Activated CD4-positive, alpha-beta T cell treated with anti-CD3 and anti-CD28 coated beads for 24 hours (primary cell): ENCODE results near the gene IGFL1.
"Not testable (repeated sequence)": the region's sequence is repeated elsewhere in the genome, so short reads cannot be mapped to it uniquely, and the experiment has no call there.

Experiments
- DNase-seq, 2 donors: peaks; one replicate each; pipeline ENCODE4 v3.0.0-alpha.2; 2020; ENCODE audit warnings: low read depth in 2 of 2

The IGFL1 gene

DNA sequence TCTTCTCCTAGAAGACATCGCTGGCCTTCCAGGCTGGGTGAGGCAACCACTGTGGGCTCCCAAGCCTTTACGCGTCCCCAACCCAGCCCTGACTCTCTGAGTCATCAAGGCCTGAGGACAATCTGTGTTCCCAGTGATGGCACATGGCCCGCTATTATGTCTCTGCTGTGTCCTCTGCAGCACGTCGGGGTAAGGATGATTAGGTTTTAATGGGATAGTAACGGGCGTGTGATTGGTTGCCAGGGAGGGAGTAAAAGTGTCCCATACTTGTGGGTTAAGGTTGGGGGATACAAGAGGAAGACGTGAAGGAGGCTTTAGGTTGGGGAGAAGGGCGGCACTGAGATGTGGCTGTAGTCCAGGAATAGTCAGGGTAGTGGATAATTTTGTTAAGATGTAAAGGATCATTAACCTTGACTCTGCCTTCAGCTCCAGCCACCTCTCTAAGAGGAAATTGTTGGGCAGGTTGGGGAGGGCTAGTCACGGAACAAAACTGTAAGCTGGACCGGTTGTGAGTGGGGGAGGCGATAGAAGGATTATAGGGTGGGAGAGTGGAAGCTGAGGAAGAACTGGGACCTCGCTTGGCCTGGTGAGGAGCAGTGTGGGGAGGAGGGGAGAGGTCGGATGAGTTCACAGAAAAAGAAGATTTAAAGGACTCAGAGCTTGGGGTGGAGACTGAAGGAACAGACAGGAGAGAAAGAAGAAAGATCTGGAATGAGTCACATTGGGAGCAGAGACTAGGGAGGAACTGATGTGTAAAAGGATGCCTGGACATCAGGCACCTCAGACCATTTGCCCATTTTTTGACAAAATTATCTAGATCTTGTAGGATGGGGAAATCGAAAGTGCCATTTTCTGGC, 27.9 kb upstream of the IGFL1 start:
- no peak for DNase-seq

DNA sequence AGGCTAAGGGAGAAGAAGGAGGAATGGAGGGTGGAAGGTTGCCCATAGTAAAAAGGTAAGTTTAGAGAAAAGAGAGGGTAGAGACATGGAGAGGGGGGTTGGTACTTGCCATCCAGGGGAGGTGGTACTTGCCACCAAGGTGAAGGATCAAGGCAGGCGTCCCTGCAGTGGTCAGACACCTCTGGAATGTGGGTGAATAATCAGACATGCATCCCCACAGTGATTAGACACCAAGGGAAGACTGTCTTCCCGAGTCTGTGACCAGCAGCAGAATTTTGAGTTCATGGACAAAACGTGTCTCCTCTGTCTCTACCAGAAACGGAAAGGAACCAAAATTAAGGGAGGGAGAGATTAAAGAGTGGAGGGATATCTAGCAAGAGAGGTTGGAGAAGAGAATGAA, 27.1 kb upstream of the IGFL1 start:
- no peak for DNase-seq

DNA sequence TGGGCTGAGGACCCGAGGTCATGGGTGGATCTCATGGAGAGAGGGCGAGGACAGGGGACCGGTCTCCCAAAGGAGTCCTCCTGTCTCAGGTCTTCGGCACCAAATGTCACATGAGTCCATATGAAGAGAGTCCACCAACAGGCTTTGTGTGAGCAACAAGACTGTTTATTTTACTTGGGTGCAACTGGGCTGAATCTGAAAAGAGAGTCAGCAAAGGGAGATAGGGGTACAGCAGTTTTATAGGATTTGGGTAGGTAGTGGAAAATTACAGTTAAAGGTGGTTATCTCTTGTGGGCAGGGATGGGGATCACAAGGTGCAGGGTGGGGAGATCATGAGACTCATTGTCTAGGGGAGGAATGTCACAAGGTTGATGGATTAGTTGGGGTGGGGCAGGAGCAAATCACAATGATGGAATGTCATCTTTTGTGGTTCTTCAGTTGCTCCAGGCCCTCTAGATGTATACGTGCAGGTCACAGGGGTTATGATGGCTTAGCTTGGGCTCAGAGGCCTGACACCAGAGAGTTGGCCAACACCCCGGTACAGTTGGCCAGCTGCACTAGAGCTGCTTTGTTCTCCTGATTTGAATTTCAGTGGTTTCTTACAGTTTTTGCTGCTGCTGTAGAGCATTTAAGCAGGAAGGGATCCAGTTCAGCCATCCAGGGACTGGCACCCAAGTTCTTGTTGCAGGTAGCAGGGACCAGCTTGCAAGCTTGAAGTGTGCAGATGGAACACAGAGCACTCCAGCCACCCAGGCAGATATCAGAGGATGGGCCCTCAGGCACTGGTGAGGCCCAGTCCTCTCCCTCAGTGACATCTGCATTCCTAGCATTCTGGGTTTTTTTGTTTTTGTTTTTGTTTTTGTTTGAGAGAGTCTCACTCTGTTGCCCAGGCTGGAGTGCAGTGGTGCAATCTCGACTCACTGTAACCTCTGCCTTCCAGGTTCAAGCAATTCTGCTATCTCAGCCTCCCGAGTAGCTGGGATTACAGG, 26.4 kb upstream of the IGFL1 start:
- DNase-seq = no peak

DNA sequence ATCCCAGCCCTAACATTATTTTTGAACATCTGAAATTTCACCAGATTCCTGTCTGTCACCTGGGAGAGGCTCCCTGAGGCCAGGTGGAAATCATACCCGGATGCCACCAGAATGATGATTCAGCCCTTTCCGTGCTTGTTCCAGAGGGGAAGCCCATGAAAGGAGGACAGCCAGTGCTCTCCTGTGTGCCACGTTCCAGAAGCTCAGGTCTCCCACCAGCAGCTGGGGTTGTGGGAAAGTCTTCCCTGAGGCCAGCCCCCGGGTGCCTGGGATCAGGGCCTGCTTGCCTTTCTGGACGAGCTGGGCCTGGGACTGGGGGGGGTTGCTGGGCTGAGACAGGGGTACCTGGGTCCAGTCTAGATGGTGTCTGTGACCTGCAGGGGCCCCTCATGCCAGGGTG, 25.5 kb upstream of the IGFL1 start:
- DNase-seq = no peak

DNA sequence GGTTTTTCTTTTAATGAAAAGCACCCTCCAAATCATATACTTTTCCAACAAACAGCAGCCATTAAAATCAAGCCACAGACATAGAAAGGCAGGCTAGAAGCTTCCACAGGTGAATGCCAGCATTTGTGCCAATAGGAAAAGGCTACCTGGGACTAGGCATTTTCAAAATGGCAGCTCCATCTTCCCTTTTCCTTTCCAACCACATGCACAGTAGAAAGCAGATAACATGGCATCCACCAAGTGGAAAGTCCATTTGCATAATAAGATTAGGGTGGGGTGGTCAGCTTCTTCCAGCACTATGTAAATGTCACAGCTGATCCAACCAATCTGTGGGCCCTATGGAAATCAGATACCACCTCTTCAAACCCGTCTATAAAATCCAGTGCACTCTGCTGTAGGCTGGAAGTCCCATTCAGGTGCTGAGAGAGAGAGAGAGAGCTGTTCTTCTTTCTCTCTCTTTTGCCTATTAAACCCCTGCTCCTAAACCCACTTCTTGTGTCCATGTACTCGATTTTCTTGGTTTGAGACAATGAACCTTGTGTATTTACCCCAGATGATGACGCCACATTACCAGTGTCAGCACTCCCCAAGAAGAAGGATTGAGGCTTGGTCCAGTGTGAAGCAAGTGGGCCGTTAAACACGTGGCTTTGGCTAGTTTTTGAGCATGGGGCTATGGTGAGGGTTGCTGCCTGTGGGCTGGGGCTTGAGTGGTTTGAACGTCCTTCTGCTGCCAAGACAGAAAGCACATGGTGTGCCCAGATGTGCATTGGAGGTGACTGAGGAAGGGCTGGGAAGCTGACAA, 24.2 kb upstream of the IGFL1 start:
- DNase-seq = no peak

DNA sequence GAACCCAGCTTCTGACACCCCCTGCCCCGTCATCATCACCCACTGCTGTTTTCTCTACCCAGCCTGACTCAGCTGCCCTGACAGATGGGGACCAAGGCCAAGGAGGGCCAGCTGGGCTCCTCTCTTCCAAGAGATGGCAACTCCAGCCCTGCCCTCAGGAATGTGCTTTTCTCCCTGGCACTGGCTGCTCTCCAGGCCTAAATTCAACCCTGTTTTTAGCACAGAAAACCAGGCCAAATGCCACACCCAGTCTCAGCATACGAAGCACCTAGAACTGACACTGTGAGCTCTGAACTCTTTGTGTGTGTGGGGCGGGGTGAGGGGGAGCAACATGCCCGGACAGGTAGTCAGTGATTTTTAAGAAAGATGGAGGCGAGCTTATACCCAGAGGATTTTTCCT, 23.4 kb upstream of the IGFL1 start:
- no peak for DNase-seq

DNA sequence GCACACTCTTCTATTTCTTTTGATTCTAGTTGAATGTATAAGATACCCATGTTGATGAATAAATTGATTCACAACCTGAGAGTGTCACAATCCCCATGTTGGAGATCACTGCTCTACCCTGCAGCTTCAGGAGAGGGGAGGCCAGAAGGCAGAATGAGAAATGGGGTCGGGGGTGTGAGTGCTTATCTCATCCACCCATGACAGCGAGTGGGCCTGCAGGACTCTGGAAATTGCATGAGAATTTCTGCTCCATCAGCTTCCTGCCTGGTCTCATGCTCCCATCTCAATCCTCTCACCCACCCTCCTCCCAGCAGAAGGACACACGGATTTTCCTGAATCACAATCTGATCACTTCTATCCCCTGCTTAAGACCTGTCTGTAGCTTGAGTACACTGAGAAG, 22.9 kb upstream of the IGFL1 start:
- no peak for DNase-seq

DNA sequence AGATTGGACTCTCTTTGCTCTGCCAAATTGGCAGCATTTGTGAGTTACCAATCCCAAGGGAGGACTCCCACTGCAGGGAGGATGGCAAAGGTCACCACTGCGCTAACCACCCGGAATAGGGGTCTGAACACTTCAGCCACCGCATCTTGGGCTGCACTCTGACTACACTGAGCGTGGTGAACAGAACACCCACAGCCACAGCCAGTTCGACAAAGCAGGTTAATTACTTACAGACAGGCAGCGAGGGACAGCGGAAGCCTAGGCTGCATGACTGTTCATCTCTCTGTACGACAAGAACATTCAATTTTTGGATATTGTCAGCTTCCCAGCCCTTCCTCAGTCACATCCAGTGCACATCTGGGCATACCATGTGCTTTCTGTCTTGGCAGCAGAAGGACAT, 21.7 kb upstream of the IGFL1 start:
- not testable (repeated sequence) for DNase-seq

DNA sequence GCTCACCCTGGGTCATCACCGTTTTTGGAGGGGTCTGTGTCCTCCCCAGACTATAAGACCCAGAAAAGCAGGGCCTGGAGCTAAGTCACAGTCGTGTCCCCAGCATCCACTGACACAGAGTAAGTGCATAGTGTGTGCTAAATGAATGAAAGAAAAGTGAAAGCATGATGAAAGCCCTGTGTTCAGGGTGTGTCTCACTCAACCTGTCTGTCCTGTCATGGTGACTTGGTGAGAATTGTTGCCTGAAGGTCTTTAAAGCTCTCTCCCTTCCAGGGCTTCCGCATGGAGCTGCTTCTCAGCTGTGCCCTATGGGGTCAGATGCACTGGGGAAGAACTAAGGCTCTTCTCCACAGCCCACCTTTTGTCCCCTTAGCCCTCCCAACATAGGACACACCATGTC, 20.5 kb upstream of the IGFL1 start:
- DNase-seq = no peak

DNA sequence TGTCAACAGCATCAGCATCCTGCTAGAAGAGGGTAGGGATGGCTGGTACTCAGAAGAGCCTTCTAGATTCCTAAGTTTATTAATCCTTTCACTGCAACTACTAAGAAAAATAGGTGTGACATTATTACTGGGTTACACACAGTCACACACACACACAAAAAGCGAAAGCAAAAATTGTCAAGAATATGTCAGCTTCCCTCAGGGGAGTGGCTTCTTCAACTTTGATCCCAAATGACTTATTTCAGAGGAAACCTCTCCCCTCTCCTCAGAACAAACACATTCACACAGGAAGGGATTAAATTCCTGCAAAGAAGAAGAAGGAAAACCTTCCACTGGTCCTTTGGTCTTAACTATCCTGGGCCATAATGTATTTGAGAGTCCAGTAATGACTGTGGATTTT, 20.1 kb upstream of the IGFL1 start:
- no peak for DNase-seq

DNA sequence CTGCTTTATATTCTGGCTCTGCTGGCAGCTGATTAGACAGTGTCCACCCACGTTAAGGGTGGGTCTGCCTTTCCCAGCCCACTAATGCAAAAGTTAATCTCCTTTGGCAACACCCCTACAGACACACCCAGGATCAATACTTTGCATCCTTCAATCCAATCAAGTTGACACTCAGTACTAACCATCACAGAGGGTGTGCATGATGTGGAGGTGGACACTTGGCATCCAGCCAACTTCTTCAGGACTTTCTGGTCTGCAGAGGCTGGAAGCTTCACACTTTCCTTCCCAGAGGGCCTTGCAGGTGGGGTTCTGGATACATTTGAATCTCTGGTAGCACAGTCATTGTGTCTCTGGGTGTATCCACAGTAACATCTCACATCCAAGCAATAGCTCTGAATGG, 18.9 kb upstream of the IGFL1 start:
- DNase-seq = no peak

DNA sequence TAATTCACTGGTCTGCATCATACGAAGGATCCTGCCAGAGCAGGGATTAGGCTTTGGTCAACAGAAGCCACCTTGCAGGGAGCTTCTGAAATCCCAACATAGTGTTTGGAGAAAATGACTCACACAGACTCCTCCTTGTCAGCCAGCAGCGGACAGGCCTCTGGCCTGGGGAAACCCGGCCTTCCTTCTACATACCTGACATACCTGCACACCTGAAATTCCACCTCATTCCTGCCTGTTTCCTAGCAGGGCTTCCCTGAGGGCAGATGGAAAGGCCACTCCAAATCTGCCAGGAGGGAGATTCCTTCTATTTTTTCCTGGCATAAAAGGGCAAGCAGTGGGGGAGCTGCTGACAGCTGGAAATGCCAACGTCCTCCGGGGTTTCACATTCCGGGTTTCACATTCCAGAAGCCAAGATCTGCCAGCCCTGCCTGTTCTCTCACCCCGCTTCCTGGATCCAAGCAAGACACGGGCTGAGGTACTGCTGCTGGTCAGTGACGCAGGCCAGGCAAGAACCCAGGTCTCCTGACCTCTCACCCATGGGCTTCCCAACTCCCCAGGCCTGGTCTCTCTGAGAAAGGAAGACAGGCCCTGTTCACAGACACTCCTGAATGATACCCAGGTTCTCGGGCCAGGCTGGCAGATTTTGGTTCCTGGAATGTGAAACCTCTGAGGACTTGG, 18.2 kb upstream of the IGFL1 start:
- no peak for DNase-seq

DNA sequence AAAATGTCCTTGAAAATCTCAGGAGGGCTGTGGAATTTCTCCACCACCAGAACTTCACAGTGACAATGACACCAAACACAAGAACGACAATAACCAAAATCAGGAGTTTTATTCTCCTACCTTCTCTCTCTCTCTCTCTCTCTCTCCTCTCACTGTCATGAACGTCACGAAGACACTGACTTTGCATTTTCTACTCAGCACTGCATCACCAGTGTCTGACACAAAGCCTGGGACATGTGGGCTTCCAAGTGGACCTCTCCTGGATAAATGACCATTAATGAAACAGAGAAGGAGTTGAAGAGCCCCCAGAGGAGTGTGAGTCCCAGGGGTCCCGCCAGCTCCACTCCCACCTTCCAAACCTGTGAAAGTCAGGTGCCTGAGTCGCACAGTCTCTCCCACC, 16.9 kb upstream of the IGFL1 start:
- DNase-seq = not testable (repeated sequence)

DNA sequence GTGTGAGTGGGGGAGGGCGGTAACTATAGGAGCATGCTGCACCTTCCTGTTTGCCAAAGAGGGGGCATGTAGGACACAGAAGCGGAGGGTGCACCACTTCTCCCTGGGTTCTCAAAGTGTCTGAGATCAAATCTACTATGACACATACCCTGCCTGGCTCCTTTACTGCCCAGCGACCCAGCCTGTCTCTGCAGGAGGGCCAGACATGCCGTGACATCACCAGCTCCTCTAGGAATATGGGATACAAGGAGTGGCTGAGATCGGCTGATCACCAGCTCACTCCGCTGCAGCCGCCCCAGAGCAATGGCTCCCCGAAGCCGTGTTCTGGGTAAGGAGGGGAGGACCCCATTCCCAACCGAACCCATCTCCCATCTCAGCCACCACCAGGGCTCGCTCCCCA, 16.4 kb upstream of the IGFL1 start:
- no peak for DNase-seq

DNA sequence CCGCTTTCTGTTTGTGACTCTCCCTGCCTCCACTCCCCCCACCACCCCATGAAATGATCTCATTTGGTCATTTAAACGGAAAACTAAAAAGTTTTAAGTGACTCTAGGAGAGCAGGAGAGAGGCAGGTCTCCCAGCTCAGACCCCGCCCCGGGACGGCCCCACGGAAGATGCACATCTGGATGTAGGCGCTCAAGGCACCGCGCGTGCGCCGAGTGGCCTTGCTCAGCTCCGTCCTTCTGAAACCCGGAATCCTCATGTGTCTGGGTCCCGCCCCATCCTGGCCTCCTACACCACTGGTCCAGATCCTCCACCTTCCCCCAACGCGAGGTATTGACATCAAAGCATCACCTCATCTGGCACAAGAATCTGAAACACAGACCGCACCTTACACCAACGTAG, 15.7 kb upstream of the IGFL1 start:
- DNase-seq = no peak

DNA sequence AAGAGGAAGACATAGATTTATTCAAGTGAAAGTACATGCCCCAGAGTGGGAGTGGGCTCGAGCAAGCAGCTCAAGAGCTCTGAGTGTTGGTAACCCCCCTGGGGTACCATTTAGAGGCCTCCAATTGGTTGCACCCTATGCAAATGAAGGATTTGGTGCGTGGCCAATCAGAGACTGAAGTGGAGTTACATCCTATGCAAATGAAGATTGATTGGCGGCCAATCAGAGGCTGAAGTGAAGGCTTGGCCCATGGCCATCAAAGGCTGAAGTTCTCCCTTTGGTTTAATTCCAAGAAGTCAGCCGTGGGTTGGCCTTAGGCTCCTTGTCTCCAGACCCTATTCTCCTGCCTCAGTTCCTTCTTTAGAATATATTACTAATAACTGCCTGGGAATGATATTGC, 12.9 kb upstream of the IGFL1 start:
- DNase-seq = no peak

DNA sequence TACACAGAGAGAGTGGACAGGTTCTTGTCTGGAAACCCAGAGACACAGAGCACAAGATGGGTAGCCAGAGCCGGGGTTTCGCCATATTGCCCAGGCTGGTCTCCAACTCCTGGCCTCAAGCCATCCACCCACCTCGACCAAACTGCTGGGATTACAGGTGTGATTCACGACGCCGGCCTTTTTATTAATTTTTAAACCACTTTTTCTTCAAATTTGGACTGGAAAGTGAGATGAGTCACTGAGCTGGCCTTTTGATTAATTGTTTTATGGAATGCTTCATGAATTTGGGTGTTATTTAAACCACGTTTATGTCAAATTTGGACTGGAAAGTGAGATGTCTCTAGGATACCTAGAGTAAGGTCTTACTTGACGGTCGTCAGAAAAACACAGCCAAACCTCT, 12.1 kb upstream of the IGFL1 start:
- no peak for DNase-seq

DNA sequence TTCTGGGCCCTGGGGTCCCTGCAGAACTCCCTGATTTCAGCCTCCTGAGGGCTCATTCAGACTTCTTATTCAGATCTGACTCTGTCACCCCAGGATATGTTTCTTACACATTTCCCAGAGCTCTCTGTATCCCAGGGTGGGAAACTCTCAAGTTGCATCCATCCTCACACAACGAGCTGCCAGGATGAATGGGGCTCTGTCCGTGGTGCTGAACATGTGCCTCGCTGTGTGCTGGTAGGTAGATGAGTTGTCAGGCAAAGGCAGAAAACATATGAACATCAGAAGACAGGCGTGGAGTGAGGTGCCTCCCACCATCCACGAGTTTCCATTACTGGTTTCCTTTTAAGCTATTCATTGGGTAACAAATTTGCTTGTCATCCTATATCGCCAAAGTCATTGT, 11.4 kb upstream of the IGFL1 start:
- DNase-seq = peak; percentile 8 to 30

DNA sequence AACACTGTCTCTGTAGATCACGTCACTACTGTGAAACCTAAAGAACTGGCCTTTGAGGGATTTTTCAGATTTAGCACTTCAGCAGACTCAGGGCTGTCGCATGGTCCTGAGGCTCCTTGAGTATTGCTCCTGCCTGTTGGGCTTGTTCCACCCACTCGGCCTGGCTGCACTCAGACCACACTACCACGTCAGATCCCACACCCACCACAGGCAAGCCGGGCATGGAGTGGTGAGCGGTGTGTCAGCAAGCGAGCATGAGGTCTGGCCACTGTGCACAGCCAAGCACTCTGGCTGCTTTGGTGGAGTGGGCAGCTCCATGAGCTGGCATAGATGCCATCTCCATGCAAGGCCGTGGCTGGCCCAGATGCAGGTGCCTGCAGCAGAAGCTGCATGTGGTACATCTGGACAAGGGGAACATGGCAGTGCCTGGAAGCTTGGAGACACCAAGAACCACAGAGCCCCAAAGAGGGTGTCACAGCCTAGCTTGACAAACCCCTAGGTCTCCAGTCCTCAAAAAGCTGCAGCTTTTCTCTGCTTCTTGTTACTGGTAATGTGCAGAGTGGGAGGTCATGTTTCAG, 9.4 kb upstream of the IGFL1 start:
- no peak for DNase-seq

DNA sequence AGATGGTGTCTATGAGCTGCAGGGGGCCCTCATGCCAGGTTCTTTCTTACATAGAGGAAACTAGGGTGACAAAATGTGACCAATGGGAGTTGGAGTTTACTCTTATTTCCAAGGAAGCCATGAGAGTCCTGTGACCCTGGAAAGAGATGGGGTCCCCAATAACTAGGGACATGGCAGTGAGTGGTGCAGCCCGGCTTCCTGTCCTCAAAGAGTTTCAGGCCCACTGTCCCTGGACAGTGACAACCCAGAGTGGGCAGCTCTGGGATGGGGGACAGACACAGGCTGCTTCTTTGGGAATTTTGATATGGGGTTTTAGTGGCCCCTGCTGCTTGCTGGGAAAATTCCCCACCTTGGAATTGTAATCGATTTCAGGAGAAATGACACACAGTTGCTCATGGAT, 8.4 kb upstream of the IGFL1 start:
- DNase-seq = no peak

DNA sequence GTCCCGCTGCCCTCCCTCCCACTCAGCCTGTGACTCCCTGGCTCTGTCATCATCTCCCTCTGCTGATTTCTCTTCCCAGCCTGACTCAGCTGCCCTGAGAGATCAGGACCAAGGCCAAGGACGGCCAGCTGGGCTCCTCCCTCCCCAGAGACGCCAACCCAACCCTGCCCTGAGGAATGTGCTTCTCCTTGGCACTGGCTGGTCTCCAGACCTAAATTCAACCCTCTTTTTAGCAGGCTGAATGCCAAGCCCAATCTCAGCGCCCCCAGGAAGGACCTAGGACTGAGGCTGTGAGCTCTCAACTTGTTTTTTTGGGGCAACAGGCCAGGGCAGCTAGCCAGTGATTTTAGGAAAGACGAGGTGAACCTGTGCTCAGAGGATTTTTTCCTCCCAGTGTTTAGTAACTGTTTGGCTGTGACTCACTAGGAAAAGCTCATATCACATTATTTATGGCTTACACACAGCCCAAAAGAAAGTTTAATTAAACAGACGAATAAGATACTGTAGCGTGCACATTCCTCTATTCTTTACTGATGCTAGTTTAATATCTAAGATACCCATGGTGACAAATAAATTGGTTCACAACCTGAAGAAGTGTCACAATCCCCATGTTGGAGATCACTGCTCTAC, 7.4 kb upstream of the IGFL1 start:
- no peak for DNase-seq
